KBM-7 (cell line): Measurements from ENCODE around the gene TRIM68.

Experiments
- DNase-seq: peaks from one replicate; pipeline ENCODE4 v3.0.0-alpha.2; 2015
- in situ Hi-C: fragments of 300-500 bp; cut with MboI; formaldehyde crosslinking; loops from 2 replicates; pipeline ENCODE4 v1.14.3; 2020; ENCODE audit warnings: low sequenced_read_pairs, low pct_unique_long_range_greater_than_20kb, mixed read lengths

The TRIM68 gene

GRCh38 chr11:4607781-4608666, at the start of gene TRIM68:
TSS of gene TRIM68 (minus strand) at chr11:4608231. CDS start at chr11:4605504, 2,727 bp downstream.
- peak; percentile 96 for DNase-seq
- in situ Hi-C loops: no loop called here

DNA sequence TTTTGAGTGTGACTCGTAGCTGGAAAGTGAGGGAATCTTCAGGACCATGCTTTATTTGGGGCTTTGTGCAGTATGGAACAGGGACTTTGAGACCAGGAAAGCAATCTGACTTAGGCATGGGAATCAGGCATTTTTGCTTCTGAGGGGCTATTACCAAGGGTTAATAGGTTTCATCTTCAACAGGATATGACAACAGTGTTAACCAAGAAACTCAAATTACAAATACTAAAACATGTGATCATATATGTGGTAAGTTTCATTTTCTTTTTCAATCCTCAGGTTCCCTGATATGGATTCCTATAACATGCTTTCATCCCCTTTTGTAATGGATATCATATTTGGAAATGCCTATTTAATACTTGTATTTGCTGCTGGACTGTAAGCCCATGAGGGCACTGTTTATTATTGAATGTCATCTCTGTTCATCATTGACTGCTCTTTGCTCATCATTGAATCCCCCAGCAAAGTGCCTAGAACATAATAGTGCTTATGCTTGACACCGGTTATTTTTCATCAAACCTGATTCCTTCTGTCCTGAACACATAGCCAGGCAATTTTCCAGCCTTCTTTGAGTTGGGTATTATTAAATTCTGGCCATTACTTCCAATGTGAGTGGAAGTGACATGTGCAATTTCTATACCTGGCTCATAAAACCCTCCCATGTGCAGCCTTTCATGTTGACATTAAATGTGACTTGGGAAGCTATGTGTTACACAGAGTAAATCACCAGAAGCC, 46.8 kb upstream of the TRIM68 start:
- in situ Hi-C loops: no loop called here
- no peak for DNase-seq

- in situ Hi-C loops: loop anchor here (25.0 kb wide), 1 partner anchor 365 kb away; no protein-coding TSS in a partner anchor
- no peak for DNase-seq
Measured at GRCh38 chr11:4647766-4648165, 39.7 kb upstream of the TRIM68 start.

- in situ Hi-C loops: loop anchor here (25.0 kb wide), 1 partner anchor 366 kb away; no protein-coding TSS in a partner anchor
- DNase-seq: no peak
Measured at GRCh38 chr11:4645974-4646373, 37.9 kb upstream of the TRIM68 start.

GRCh38 chr11:4644233-4644632, 36.2 kb upstream of the TRIM68 start:
- DNase-seq: no peak
- in situ Hi-C loops: loop anchor here (25.0 kb wide), 1 partner anchor 368 kb away; no protein-coding TSS in a partner anchor

DNA sequence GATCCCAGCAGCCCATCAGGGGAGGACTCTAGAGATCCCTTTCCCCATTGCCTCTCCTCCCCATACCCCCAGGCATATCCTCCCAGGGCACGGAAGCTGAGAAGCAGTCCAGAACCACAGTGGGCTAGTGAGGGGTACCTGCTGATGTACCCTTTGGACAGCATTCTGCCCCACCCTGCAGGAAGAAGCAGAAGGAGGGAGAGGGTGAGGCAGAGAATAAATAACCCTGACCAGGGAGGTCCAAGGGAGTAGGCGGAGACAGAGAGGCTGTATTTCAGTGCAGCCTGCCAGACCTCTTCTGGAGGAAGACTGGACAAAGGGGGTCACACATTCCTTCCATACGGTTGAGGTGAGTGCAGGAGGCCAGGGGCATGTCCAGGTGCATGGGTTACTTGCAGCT, 35.7 kb upstream of the TRIM68 start, which contains the start of gene OR51E1:
Gene OR51E1 (plus strand): TSS at position 301 of the 400 bp plus-strand sequence. CDS start 8,545 bp downstream, outside the sequence.
- no peak for DNase-seq
- in situ Hi-C loops: loop anchor here (25.0 kb wide), 1 partner anchor 369 kb away; no protein-coding TSS in a partner anchor

DNA sequence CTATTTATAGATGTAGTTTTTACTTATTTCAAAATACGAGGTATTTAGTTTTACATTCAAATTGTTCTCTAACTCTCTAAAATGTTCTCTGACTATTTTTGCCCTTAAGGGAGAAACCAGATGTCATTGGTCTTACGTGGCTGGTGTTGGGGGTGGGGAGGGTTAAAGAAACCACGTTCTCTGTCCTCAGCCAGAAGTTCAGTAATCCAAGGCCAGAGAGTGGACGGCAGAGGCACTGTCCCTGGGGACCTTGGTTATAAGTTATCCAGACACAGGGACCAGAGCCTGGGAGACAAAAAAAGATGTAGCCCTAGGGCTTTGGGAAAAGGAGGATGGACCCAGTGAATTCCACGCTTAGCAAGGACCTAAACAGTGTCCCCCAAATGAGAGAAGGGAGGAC, 35.0 kb upstream of the TRIM68 start:
- DNase-seq: no peak
- in situ Hi-C loops: loop anchor here (25.0 kb wide), 1 partner anchor 369 kb away; no protein-coding TSS in a partner anchor

DNA sequence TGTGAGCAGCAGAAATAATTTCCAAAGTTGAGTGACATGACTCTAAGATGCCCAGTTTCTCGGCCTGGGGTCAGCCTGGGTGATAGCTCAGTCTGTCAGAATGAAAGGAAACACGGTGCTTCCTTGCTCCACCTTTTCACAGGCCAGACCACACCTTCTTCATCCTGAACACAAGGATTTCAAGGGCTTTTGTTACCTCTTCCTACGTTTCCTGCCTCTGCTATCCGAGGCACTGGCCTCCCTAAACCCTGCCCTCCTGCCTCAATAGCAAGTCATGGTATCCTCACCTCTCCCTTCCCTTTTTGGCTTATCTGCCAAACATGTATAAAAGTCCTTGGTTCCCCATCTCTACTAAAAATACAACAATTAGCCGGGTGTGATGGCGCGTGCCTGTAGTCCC, 34.0 kb upstream of the TRIM68 start:
- in situ Hi-C loops: loop anchor here (25.0 kb wide), 1 partner anchor 370 kb away; no protein-coding TSS in a partner anchor
- no peak for DNase-seq

GRCh38 chr11:4641501-4641900, 33.5 kb upstream of the TRIM68 start:
- DNase-seq: no peak
- in situ Hi-C loops: loop anchor here (25.0 kb wide), 1 partner anchor 371 kb away; no protein-coding TSS in a partner anchor

- DNase-seq: no peak
- in situ Hi-C loops: loop anchor here (25.0 kb wide), 1 partner anchor 372 kb away; no protein-coding TSS in a partner anchor
Measured at GRCh38 chr11:4639931-4640330, 31.9 kb upstream of the TRIM68 start.

- in situ Hi-C loops: loop anchor here (25.0 kb wide), 1 partner anchor 375 kb away; no protein-coding TSS in a partner anchor
- no peak for DNase-seq
Measured at GRCh38 chr11:4637662-4638047, 29.6 kb upstream of the TRIM68 start.

- in situ Hi-C loops: loop anchor here (25.0 kb wide), 1 partner anchor 375 kb away; no protein-coding TSS in a partner anchor
- peak; percentile 71 for DNase-seq
Measured at GRCh38 chr11:4636962-4637661, 29.1 kb upstream of the TRIM68 start, which contains the start of gene OR51D1. TSS of gene OR51D1 (plus strand) at chr11:4637477. CDS start at chr11:4639791, 2,314 bp downstream.

DNA sequence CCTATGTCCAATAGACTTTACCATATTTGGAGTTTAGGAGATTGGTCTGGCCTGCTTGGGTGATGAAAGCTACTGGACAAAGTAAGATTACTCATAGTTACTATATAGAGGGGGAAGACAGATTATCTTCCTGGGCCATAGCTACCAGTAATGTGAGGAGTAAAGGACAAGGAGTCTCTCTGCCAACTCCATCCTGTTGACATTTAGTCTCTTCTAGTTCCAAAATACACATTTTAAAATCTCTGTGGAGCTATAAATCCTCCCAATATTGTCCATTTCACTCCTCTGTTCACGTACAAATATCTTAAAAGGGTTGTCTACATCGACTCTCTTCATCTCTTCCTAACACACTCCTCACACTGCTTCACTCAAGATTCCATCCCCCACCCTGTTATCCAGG, 28.1 kb upstream of the TRIM68 start:
- in situ Hi-C loops: loop anchor here (25.0 kb wide), 1 partner anchor 376 kb away; no protein-coding TSS in a partner anchor
- DNase-seq: no peak

DNA sequence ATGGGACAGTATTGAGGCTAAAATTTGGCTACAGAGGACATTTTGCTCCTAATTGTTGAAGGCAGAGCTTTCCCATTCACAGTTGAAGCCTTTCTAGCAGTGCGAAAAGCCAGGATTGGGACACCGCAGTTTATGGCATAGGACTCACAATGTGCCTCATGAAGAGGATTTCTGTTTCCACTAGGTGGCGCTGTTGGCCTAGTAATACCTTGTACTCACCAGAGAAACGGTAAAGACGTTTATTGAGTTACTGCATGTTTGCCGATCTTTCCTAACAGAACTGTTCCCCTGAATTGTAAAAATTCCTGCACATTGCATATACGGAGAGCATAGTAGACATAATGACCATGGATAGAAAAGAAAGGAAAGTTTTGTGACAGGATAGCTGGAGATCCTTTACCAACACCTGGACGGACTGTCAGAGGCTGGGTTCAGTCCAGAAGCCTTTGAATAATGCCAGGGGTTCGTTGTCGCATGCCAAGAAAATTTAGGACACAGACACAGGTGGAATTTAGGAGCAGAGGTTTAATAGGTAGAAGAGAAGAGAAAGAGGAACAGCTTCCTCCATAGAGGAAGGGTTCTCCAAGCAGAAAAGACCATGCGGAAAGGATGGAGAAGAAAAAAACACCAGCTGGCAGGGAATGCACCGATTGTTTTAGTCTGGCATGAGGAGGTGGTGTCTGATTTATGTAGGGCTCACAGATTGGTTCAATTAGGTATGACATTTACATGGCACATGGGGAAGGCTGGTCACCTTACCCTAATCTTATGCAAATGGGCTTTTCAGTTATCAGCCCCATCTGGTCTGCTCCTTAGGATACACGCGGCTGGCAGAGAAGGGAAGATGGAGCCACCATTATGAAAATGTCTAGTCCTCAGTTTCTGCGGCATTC, 18.4 kb upstream of the TRIM68 start:
- in situ Hi-C loops: loop anchor here (25.0 kb wide), 1 partner anchor 386 kb away; no protein-coding TSS in a partner anchor
- peak; percentile 48 for DNase-seq

DNA sequence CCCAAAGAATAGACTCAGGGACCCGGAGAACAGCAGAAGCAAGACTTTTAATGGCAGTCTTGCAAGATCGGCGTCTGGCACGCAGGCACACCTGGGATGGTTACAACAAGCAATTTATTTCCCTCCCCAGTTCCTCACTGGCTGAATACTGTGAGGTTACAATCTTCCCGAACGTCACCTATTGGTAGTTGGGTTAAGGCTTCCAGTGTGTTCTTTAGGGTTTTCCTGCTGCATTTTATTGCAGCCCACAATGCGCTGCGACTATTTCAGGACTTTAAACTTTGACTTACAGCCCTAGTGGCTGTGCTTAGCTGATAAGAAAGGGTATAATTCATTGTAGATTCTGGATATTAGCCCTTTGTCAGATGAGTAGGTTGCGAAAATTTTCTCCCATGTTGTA, 11.5 kb upstream of the TRIM68 start:
- in situ Hi-C loops: no loop called here
- DNase-seq: no peak

DNA sequence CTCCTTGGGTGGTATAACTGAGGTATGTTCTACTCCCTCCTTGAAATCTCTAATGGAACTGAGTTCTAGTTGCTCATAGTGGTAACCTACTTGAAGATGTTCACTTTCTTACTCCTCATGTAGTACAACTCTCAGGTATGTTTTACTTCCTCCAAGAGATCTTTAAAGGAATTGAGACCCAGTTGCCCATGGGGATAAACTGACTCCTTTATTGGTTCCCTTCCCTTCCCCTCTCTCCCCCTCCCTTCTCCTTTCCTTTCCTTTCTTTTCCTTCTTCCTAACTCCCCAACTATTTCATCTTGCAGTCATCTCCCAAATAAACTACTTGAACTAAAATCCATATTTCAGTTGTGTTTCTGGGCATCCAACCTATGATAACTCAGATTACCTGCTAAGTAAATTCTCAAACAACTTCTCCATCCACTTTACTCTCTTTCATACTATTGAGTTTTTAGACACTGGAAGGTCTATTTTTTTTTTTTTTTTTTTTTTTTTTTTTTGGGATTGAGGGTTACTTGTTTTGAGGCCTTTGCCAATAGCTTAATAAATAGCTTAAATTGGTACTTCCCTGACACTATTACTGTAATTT, 7.9 kb upstream of the TRIM68 start:
- in situ Hi-C loops: no loop called here
- no peak for DNase-seq

DNA sequence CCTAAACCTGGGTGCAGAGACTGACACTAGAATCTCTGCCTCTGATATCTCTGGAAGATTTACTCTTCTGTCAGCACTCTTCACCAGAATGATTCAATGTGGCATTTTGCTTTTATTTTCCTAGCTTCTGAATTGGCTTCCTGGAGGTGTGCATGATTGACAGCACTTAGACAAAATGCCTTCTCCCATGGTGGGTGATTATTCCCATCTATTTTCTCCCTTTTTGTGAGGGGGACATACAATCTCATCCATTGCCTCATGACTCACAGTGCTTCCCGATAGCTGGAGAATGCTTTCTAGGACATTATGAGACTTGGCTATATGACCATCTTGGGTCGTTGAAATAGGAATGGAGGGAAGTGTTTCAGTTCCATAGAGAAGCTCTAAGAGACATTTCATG, 4.0 kb upstream of the TRIM68 start:
- DNase-seq: no peak
- in situ Hi-C loops: no loop called here
